PC-9 (cell line): ENCODE results near the gene CHST11. TPM values are rescaled to one million over a fixed set of nuclear protein-coding genes. Genes with fewer than 3 reads are reported as not detected.

Experiments used
- BruUV-seq: library from RNA; stranded (reverse); fragments of 400-500 nt; replicated peaks from 2 replicates; lab custom pipeline; 2021; lab: Mats Ljungman, UMichigan
- CTCF ChIA-PET: fragments of 300-600 bp; sonication (Branson Sonifier 250); formaldehyde crosslinking; loops from one replicate; lab custom pipeline; 2022; ENCODE audit warnings: antibody characterized with exemption; lab: Charles Lee
- POLR2A ChIA-PET: fragments of 300-600 bp; sonication (Branson Sonifier 250); formaldehyde crosslinking; loops from one replicate; lab custom pipeline; 2022; ENCODE audit warnings: antibody characterized with exemption; ENCODE audit not compliant: unreplicated experiment; lab: Charles Lee
- DNase-seq, 2 experiments: peaks; one replicate each; pipeline versions ENCODE4 v3.0.0 to v3.0.0-alpha.2; 2015 to 2022; ENCODE audit warnings: mixed read lengths in 1 of 2
- H2AFZ ChIP-seq: fragments of 200-600 bp; sonication (generic); 2 replicates; pipeline ENCODE4 v1.8.1; 2017; ENCODE audit warnings: antibody characterized with exemption
- H3F3A ChIP-seq: fragments of 200-600 bp; sonication (generic); 2 replicates; pipeline ENCODE4 v1.8.1; 2017; ENCODE audit warnings: antibody characterized with exemption, mild to moderate bottlenecking, low read depth; ENCODE audit not compliant: insufficient read depth
- H3K27ac ChIP-seq: fragments of 200-600 bp; sonication (generic); 2 replicates; pipeline ENCODE4 v1.6.1; 2016; ENCODE audit warnings: mixed run types
- H3K27me3 ChIP-seq: fragments of 200-600 bp; sonication (generic); 2 replicates; pipeline ENCODE4 v1.6.1; 2016; ENCODE audit warnings: low read depth, mixed run types; ENCODE audit not compliant: insufficient read depth
- H3K36me3 ChIP-seq: fragments of 200-600 bp; sonication (generic); 2 replicates; pipeline ENCODE4 v1.6.1; 2016; ENCODE audit warnings: low read depth, mixed run types
- H3K4me1 ChIP-seq: fragments of 200-600 bp; sonication (generic); replicated peaks from 2 replicates; pipeline ENCODE4 v1.6.1; 2016; ENCODE audit warnings: mixed run types; ENCODE audit not compliant: insufficient read depth
- H3K4me2 ChIP-seq: fragments of 200-600 bp; sonication (generic); 2 replicates; pipeline ENCODE4 v1.6.1; 2017; ENCODE audit warnings: mixed run types
- H3K4me3 ChIP-seq: fragments of 200-600 bp; sonication (generic); 2 replicates; pipeline ENCODE4 v1.6.1; 2016; ENCODE audit warnings: mixed run types
- H3K79me2 ChIP-seq: fragments of 200-600 bp; sonication (generic); 2 replicates; pipeline ENCODE4 v1.6.1; 2017; ENCODE audit warnings: low read depth, mixed run types
- H3K9me2 ChIP-seq: fragments of 200-600 bp; sonication (generic); 2 replicates; pipeline ENCODE4 v1.8.1; 2017; ENCODE audit warnings: mild to moderate bottlenecking; ENCODE audit not compliant: insufficient read depth
- H3K9me3 ChIP-seq: fragments of 200-600 bp; sonication (generic); 2 replicates; pipeline ENCODE4 v1.8.1; 2016; ENCODE audit warnings: low read depth; ENCODE audit not compliant: insufficient read depth
- H4K20me1 ChIP-seq: fragments of 200-600 bp; sonication (generic); 2 replicates; pipeline ENCODE4 v1.8.1; 2017; ENCODE audit not compliant: insufficient read depth
- EZH2 ChIP-seq: fragments of 200-600 bp; sonication (generic); IDR thresholded peaks from 2 replicates; pipeline ENCODE4 v1.8.0; 2017; ENCODE audit warnings: antibody characterized with exemption, low read depth
- intact Hi-C: fragments of 100-400 bp; cut with micrococcal nuclease; formaldehyde crosslinking; loops from one replicate; pipeline ENCODE4 v1.10.0; 2022; ENCODE audit not compliant: unreplicated experiment
- total RNA-seq: library from RNA; stranded (reverse); gene quantifications from 2 replicates; pipeline ENCODE4 v1.2.3, GENCODE V29; 2021
- TF ChIP-seq, protein P1 (sequence below): fragments of 200-600 bp; sonication (generic); conservative IDR thresholded peaks from 2 replicates; pipeline ENCODE4 v1.6.1; 2017; ENCODE audit warnings: mixed run types, antibody characterized with exemption, mild to moderate bottlenecking, moderate library complexity

Gene CHST11
- total RNA-seq, 1 experiment from 2014 or later, result 39.9 TPM

DNA sequence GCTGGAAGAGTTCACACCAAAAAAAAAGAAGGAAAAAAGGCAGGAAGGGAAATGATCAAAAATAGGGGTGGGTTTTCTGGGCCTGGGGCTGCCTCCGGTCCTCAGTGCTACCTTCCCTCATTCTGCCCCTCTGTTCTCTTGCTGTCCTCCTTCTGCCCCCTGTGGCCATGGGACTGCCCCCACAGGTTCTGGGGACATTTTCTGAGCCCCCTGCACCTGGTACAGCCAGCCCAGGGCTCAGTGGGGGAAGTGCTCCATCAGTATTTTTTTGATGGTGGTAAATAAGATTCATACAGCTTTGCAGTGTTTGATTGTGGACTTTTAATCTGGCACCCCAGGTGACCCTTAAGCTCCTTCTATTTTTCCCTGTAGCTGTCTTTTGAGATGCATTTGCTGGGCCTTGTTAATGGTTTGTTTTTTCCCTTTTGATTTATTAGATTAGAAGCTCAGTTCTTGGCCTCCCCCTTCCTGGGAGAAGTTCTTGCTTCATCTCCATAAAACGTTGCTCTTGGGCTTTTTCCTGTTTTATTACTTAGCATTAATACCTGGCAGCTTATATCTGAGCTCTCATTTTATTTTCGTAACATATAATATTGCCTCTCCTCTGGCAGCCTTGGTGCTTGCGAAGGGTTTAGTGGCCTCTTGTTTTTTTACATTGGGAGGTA is 43.1 kb downstream of the CHST11 start:
- DNase-seq, result no peak
- Histone ChIP-seq H3K36me3 (peaks cover 11% of the 10 kb centered on the region; the same call in 1 of the 2 replicates), H3K4me3 (no peak overlapping the region), H3K27me3 (no peaks in the 10 kb centered on the region), H3K9me2 (no peaks in the 10 kb centered on the region), H2AFZ (no peak overlapping the region), H3K9me3 (no peaks in the 10 kb centered on the region), H3K4me1 (peaks cover under 1% of the 10 kb centered on the region; the same call in 1 of the 2 replicates), H3K4me2 (no peak overlapping the region), H3F3A (peaks cover 41% of the 10 kb centered on the region; the same call in 1 of the 2 replicates), H3K79me2 (peaks cover 99% of the 10 kb centered on the region), H4K20me1 (peaks cover 67% of the 10 kb centered on the region), H3K27ac (no peak overlapping the region)
- TF ChIP-seq EZH2, result no peak
- TF ChIP-seq, protein P1, sequence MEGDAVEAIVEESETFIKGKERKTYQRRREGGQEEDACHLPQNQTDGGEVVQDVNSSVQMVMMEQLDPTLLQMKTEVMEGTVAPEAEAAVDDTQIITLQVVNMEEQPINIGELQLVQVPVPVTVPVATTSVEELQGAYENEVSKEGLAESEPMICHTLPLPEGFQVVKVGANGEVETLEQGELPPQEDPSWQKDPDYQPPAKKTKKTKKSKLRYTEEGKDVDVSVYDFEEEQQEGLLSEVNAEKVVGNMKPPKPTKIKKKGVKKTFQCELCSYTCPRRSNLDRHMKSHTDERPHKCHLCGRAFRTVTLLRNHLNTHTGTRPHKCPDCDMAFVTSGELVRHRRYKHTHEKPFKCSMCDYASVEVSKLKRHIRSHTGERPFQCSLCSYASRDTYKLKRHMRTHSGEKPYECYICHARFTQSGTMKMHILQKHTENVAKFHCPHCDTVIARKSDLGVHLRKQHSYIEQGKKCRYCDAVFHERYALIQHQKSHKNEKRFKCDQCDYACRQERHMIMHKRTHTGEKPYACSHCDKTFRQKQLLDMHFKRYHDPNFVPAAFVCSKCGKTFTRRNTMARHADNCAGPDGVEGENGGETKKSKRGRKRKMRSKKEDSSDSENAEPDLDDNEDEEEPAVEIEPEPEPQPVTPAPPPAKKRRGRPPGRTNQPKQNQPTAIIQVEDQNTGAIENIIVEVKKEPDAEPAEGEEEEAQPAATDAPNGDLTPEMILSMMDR, result no peak
- intact Hi-C loops, result no loop called here
- CTCF ChIA-PET, result interaction anchor here (0.7 kb wide), 1 partner anchor 278 kb away, joined by 3 read pairs; no protein-coding TSS in a partner anchor
- no TSS peak for BruUV-seq
- POLR2A ChIA-PET, result interaction anchor here (0.6 kb wide), 1 partner anchor 144 kb away, joined by 4 read pairs; no protein-coding TSS in a partner anchor

DNA sequence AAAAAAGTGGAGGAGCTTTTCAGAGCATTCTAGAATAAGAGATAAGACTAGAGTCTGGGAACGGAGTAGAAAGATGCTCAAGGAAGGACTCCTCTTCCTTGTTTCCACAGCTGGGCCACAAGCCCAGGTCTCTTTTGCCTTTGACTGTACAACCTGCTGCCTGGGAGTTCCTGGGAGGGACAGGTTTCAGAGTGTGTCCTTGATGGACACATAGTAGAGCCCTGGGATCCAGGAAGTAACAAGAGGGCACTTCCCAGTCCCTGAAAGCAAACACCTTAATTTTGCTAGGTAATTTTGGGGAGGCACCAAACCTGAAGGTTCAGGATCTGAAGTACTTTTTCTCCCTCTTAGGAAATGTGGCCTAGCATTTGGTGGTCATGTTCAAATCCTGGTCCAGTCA is 44.4 kb downstream of the CHST11 start:
- Histone ChIP-seq H3F3A (peaks cover 51% of the 10 kb centered on the region; the same call in 1 of the 2 replicates), H3K36me3 (peaks cover 11% of the 10 kb centered on the region; the same call in 1 of the 2 replicates), H3K27ac (no peak overlapping the region), H3K4me3 (no peak overlapping the region), H4K20me1 (peaks cover 77% of the 10 kb centered on the region), H3K79me2 (peaks cover 99% of the 10 kb centered on the region), H2AFZ (no peak overlapping the region), H3K4me2 (no peak overlapping the region), H3K9me2 (no peaks in the 10 kb centered on the region), H3K27me3 (no peaks in the 10 kb centered on the region), H3K4me1 (peaks cover 8% of the 10 kb centered on the region; the same call in 1 of the 2 replicates), H3K9me3 (no peaks in the 10 kb centered on the region)
- TF ChIP-seq EZH2, result no peak
- TF ChIP-seq, protein P1, result no peak
- intact Hi-C loops, result no loop called here
- CTCF ChIA-PET, result no interaction called here
- DNase-seq, result no peak
- no TSS peak for BruUV-seq
- POLR2A ChIA-PET, result no interaction called here

DNA sequence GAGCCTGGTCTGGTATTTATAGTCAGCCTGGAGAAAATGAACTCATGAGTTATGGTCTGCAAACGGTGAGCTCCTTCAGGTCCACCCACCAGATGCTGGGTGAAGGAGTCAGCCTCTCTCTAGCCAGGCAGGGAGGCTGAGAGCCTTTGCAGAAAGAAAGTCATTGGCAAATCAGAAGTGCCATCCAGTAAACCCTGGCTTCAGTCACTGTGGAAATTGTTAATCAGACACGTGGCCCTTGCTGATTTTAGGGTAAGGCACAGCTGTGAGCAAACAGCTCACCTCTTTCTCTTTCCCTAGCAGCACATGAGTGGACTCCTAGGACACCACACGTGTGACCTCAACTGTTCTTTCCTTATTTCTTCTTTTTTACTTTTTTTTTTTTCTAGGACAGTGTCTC is 44.9 kb downstream of the CHST11 start:
- ChIA-PET POLR2A (no interaction called here), CTCF (no interaction called here)
- BruUV-seq, result no TSS peak

More for the DNA sequence above, 44.9 kb downstream of the CHST11 start:
- Histone ChIP-seq H3K9me2 (no peaks in the 10 kb centered on the region), H3K36me3 (peaks cover 11% of the 10 kb centered on the region; the same call in 1 of the 2 replicates), H4K20me1 (peaks cover 79% of the 10 kb centered on the region), H3K4me1 (peaks cover 8% of the 10 kb centered on the region; the same call in 1 of the 2 replicates), H3K9me3 (no peaks in the 10 kb centered on the region), H3F3A (peaks cover 51% of the 10 kb centered on the region; the same call in 1 of the 2 replicates), H3K4me3 (no peak overlapping the region), H3K79me2 (peaks cover 99% of the 10 kb centered on the region), H3K27me3 (no peaks in the 10 kb centered on the region), H3K27ac (no peak overlapping the region), H3K4me2 (no peak overlapping the region), H2AFZ (no peak overlapping the region)
- TF ChIP-seq, protein P1, result no peak
- TF ChIP-seq EZH2, result no peak
- intact Hi-C loops, result no loop called here
- DNase-seq, result no peak
